ENCODE measurements around the gene MLLT1.

MLLT1 gene

GRCh38 chr19:6253954-6254733, 25.6 kb downstream of the MLLT1 start:
- DNase-seq = no peak

- DNase-seq = no peak
These were observed 27.7 kb downstream of the MLLT1 start for GRCh38 chr19:6252066-6252465.

GRCh38 chr19:6250909-6251308, 28.9 kb downstream of the MLLT1 start:
- no peak for DNase-seq

GRCh38 chr19:6250024-6250615, 29.7 kb downstream of the MLLT1 start:
- no peak for DNase-seq

GRCh38 chr19:6249296-6249695, 30.5 kb downstream of the MLLT1 start:
- no peak for DNase-seq

GRCh38 chr19:6248844-6249243, 30.9 kb downstream of the MLLT1 start:
- no peak for DNase-seq

- no peak for DNase-seq
These were observed 31.4 kb downstream of the MLLT1 start for GRCh38 chr19:6248341-6248740.

- DNase-seq = no peak
These were observed 32.8 kb downstream of the MLLT1 start for GRCh38 chr19:6247007-6247288.

GRCh38 chr19:6246174-6247006, 33.4 kb downstream of the MLLT1 start:
- DNase-seq = no peak

- no peak for DNase-seq
These were observed 37.1 kb downstream of the MLLT1 start for GRCh38 chr19:6242677-6243076.

- no peak for DNase-seq
These were observed 37.9 kb downstream of the MLLT1 start for GRCh38 chr19:6241680-6242377.

GRCh38 chr19:6241056-6241455, 38.7 kb downstream of the MLLT1 start:
- no peak for DNase-seq

- no peak for DNase-seq
These were observed 39.7 kb downstream of the MLLT1 start for GRCh38 chr19:6239871-6240676.

GRCh38 chr19:6239401-6239844, 40.4 kb downstream of the MLLT1 start:
- no peak for DNase-seq

GRCh38 chr19:6238643-6239281, 41.0 kb downstream of the MLLT1 start:
- DNase-seq = no peak

- no peak for DNase-seq
These were observed 41.5 kb downstream of the MLLT1 start for GRCh38 chr19:6238256-6238642.

GRCh38 chr19:6236310-6237291, 43.2 kb downstream of the MLLT1 start:
- DNase-seq = no peak

- DNase-seq = no peak
These were observed 44.5 kb downstream of the MLLT1 start for GRCh38 chr19:6235031-6235951.

GRCh38 chr19:6234527-6234926, 45.2 kb downstream of the MLLT1 start:
- DNase-seq = no peak
